ENCODE data around the gene CPEB3. TPM values are rescaled to one million over a fixed set of nuclear protein-coding genes. Genes with fewer than 3 reads are reported as not detected.
A peak's percentile ranks its signal among the peaks of the same experiment; 100 is the strongest.

CPEB3 gene
- total RNA-seq, 1 experiment from 2014 or later = 6.0 TPM

- peaks cover 48% of the 10 kb centered on the region for H3K79me2 ChIP-seq (ENCODE audit: low read length)
- peak overlapping the region; percentile 93 for H3K4me3 ChIP-seq (ENCODE audit: low read length)
- H3K27ac ChIP-seq (ENCODE audit: low read length) = peak overlapping the region; percentile 98
- no peaks in the 10 kb centered on the region for H3K36me3 ChIP-seq (ENCODE audit: insufficient read depth, low read length)
- H4K20me1 ChIP-seq (ENCODE audit: insufficient read depth, low read depth, low read length) = no peaks in the 10 kb centered on the region
- no peaks in the 10 kb centered on the region for H3K27me3 ChIP-seq (ENCODE audit: low read length)
- no peaks in the 10 kb centered on the region for H3K9me2 ChIP-seq (replicated peaks; ENCODE audit: insufficient read depth, low read length)
- H3K4me1 ChIP-seq (ENCODE audit: low read length) = peaks cover 60% of the 10 kb centered on the region
- H3K9ac ChIP-seq (ENCODE audit: low read length) = peak overlapping the region; percentile 89
- H2AFZ ChIP-seq (ENCODE audit: low read length) = peak overlapping the region; percentile 78; the same call in 1 of the 2 replicates
- DNase-seq = peak; percentile 77
- peak overlapping the region; percentile 93 for H3K4me2 ChIP-seq (ENCODE audit: low read depth, low read length, poor library complexity, severe bottlenecking)
- H3K9me3 ChIP-seq (ENCODE audit: low read length) = no peaks in the 10 kb centered on the region
Measured at GRCh38 chr10:92239600-92240288, 51.1 kb downstream of the CPEB3 start.

GRCh38 chr10:92239151-92239599 lies 51.7 kb downstream of the CPEB3 start:
- Histone ChIP-seq H3K9me3 (ENCODE audit: low read length) (no peaks in the 10 kb centered on the region), H3K27ac (ENCODE audit: low read length) (peak overlapping the region; percentile 98), H3K9me2 (replicated peaks; ENCODE audit: insufficient read depth, low read length) (no peaks in the 10 kb centered on the region), H2AFZ (ENCODE audit: low read length) (peak overlapping the region; percentile 78; the same call in 1 of the 2 replicates), H3K4me2 (ENCODE audit: low read depth, low read length, poor library complexity, severe bottlenecking) (peak overlapping the region; percentile 93), H3K9ac (ENCODE audit: low read length) (peak overlapping the region; percentile 89), H3K79me2 (ENCODE audit: low read length) (peaks cover 54% of the 10 kb centered on the region), H4K20me1 (ENCODE audit: insufficient read depth, low read depth, low read length) (no peaks in the 10 kb centered on the region), H3K36me3 (ENCODE audit: insufficient read depth, low read length) (no peaks in the 10 kb centered on the region), H3K27me3 (ENCODE audit: low read length) (no peaks in the 10 kb centered on the region), H3K4me3 (ENCODE audit: low read length) (peak overlapping the region; percentile 93), H3K4me1 (ENCODE audit: low read length) (peaks cover 65% of the 10 kb centered on the region)
- DNase-seq = peak; percentile 69

GRCh38 chr10:92238586-92239098 lies 52.2 kb downstream of the CPEB3 start:
- peak overlapping the region; percentile 93 for H3K4me3 ChIP-seq (ENCODE audit: low read length)
- H3K79me2 ChIP-seq (ENCODE audit: low read length) = peaks cover 58% of the 10 kb centered on the region
- H3K4me1 ChIP-seq (ENCODE audit: low read length) = peaks cover 67% of the 10 kb centered on the region
- no peaks in the 10 kb centered on the region for H4K20me1 ChIP-seq (ENCODE audit: insufficient read depth, low read depth, low read length)
- no peaks in the 10 kb centered on the region for H3K9me2 ChIP-seq (replicated peaks; ENCODE audit: insufficient read depth, low read length)
- no peaks in the 10 kb centered on the region for H3K9me3 ChIP-seq (ENCODE audit: low read length)
- H3K27me3 ChIP-seq (ENCODE audit: low read length) = no peaks in the 10 kb centered on the region
- DNase-seq = peak; percentile 65
- peak overlapping the region; percentile 98 for H3K27ac ChIP-seq (ENCODE audit: low read length)
- H3K36me3 ChIP-seq (ENCODE audit: insufficient read depth, low read length) = no peaks in the 10 kb centered on the region
- H3K4me2 ChIP-seq (ENCODE audit: low read depth, low read length, poor library complexity, severe bottlenecking) = peak overlapping the region; percentile 93
- H3K9ac ChIP-seq (ENCODE audit: low read length) = peak overlapping the region; percentile 89
- peak overlapping the region; percentile 78 for H2AFZ ChIP-seq (ENCODE audit: low read length)

GRCh38 chr10:92238054-92238585 lies 52.8 kb downstream of the CPEB3 start:
- peak overlapping the region; percentile 93 for H3K4me2 ChIP-seq (ENCODE audit: low read depth, low read length, poor library complexity, severe bottlenecking)
- no peak overlapping the region; the same call in 1 of the 2 replicates for H2AFZ ChIP-seq (ENCODE audit: low read length)
- DNase-seq = peak; percentile 58
- no peaks in the 10 kb centered on the region for H3K27me3 ChIP-seq (ENCODE audit: low read length)
- H4K20me1 ChIP-seq (ENCODE audit: insufficient read depth, low read depth, low read length) = no peaks in the 10 kb centered on the region
- no peaks in the 10 kb centered on the region for H3K9me2 ChIP-seq (replicated peaks; ENCODE audit: insufficient read depth, low read length)
- peak overlapping the region; percentile 93 for H3K4me3 ChIP-seq (ENCODE audit: low read length)
- H3K79me2 ChIP-seq (ENCODE audit: low read length) = peaks cover 63% of the 10 kb centered on the region
- no peaks in the 10 kb centered on the region for H3K36me3 ChIP-seq (ENCODE audit: insufficient read depth, low read length)
- peaks cover 62% of the 10 kb centered on the region for H3K4me1 ChIP-seq (ENCODE audit: low read length)
- H3K9me3 ChIP-seq (ENCODE audit: low read length) = no peaks in the 10 kb centered on the region
- H3K9ac ChIP-seq (ENCODE audit: low read length) = peak overlapping the region; percentile 89
- peak overlapping the region; percentile 98 for H3K27ac ChIP-seq (ENCODE audit: low read length)

GRCh38 chr10:92231196-92231595 lies 59.7 kb downstream of the CPEB3 start:
- DNase-seq = no peak
- H3K4me1 ChIP-seq (ENCODE audit: low read length) = peaks cover 30% of the 10 kb centered on the region
- no peaks in the 10 kb centered on the region for H3K27me3 ChIP-seq (ENCODE audit: low read length)
- no peak overlapping the region for H3K27ac ChIP-seq (ENCODE audit: low read length)
- H2AFZ ChIP-seq (ENCODE audit: low read length) = no peak overlapping the region
- H4K20me1 ChIP-seq (ENCODE audit: insufficient read depth, low read depth, low read length) = no peaks in the 10 kb centered on the region
- H3K4me3 ChIP-seq (ENCODE audit: low read length) = no peak overlapping the region
- H3K9ac ChIP-seq (ENCODE audit: low read length) = no peak overlapping the region
- H3K36me3 ChIP-seq (ENCODE audit: insufficient read depth, low read length) = 0 out of 2 replicates have a peak, but pooled peaks cover 4% of the 10 kb centered on the region
- H3K9me2 ChIP-seq (replicated peaks; ENCODE audit: insufficient read depth, low read length) = no peaks in the 10 kb centered on the region
- peaks cover 71% of the 10 kb centered on the region for H3K79me2 ChIP-seq (ENCODE audit: low read length)
- H3K4me2 ChIP-seq (ENCODE audit: low read depth, low read length, poor library complexity, severe bottlenecking) = no peak overlapping the region
- no peaks in the 10 kb centered on the region for H3K9me3 ChIP-seq (ENCODE audit: low read length)

GRCh38 chr10:92222603-92223262 lies 68.1 kb downstream of the CPEB3 start:
- Histone ChIP-seq H3K27me3 (ENCODE audit: low read length) (no peaks in the 10 kb centered on the region), H3K4me1 (ENCODE audit: low read length) (no peaks in the 10 kb centered on the region), H2AFZ (ENCODE audit: low read length) (no peak overlapping the region), H3K79me2 (ENCODE audit: low read length) (peaks cover 54% of the 10 kb centered on the region), H3K27ac (ENCODE audit: low read length) (no peak overlapping the region), H3K9ac (ENCODE audit: low read length) (no peak overlapping the region), H3K4me3 (ENCODE audit: low read length) (no peak overlapping the region), H3K4me2 (ENCODE audit: low read depth, low read length, poor library complexity, severe bottlenecking) (no peak overlapping the region), H3K36me3 (ENCODE audit: insufficient read depth, low read length) (peaks cover 8% of the 10 kb centered on the region; the same call in 1 of the 2 replicates), H3K9me3 (ENCODE audit: low read length) (no peaks in the 10 kb centered on the region), H4K20me1 (ENCODE audit: insufficient read depth, low read depth, low read length) (no peaks in the 10 kb centered on the region), H3K9me2 (replicated peaks; ENCODE audit: insufficient read depth, low read length) (no peaks in the 10 kb centered on the region)
- DNase-seq = no peak

GRCh38 chr10:92219559-92219958 lies 71.3 kb downstream of the CPEB3 start:
- no peak overlapping the region for H3K9ac ChIP-seq (ENCODE audit: low read length)
- no peaks in the 10 kb centered on the region for H3K4me1 ChIP-seq (ENCODE audit: low read length)
- no peaks in the 10 kb centered on the region for H4K20me1 ChIP-seq (ENCODE audit: insufficient read depth, low read depth, low read length)
- H3K27me3 ChIP-seq (ENCODE audit: low read length) = no peaks in the 10 kb centered on the region
- no peak overlapping the region for H3K27ac ChIP-seq (ENCODE audit: low read length)
- no peaks in the 10 kb centered on the region for H3K9me3 ChIP-seq (ENCODE audit: low read length)
- H3K36me3 ChIP-seq (ENCODE audit: insufficient read depth, low read length) = no peaks in the 10 kb centered on the region
- H2AFZ ChIP-seq (ENCODE audit: low read length) = no peak overlapping the region
- no peak overlapping the region for H3K4me3 ChIP-seq (ENCODE audit: low read length)
- H3K9me2 ChIP-seq (replicated peaks; ENCODE audit: insufficient read depth, low read length) = no peaks in the 10 kb centered on the region
- no peak for DNase-seq
- peaks cover 36% of the 10 kb centered on the region for H3K79me2 ChIP-seq (ENCODE audit: low read length)
- no peak overlapping the region for H3K4me2 ChIP-seq (ENCODE audit: low read depth, low read length, poor library complexity, severe bottlenecking)

- no peak overlapping the region for H3K4me3 ChIP-seq (ENCODE audit: low read length)
Measured at GRCh38 chr10:92218569-92218968, 72.3 kb downstream of the CPEB3 start.

More at GRCh38 chr10:92218569-92218968, 72.3 kb downstream of the CPEB3 start:
- Histone ChIP-seq H4K20me1 (ENCODE audit: insufficient read depth, low read depth, low read length) (no peaks in the 10 kb centered on the region), H3K27me3 (ENCODE audit: low read length) (no peaks in the 10 kb centered on the region), H3K4me2 (ENCODE audit: low read depth, low read length, poor library complexity, severe bottlenecking) (no peak overlapping the region), H3K79me2 (ENCODE audit: low read length) (peaks cover 38% of the 10 kb centered on the region), H3K36me3 (ENCODE audit: insufficient read depth, low read length) (no peaks in the 10 kb centered on the region), H2AFZ (ENCODE audit: low read length) (no peak overlapping the region), H3K9me2 (replicated peaks; ENCODE audit: insufficient read depth, low read length) (no peaks in the 10 kb centered on the region), H3K9me3 (ENCODE audit: low read length) (no peaks in the 10 kb centered on the region), H3K9ac (ENCODE audit: low read length) (no peak overlapping the region), H3K27ac (ENCODE audit: low read length) (no peak overlapping the region), H3K4me1 (ENCODE audit: low read length) (no peaks in the 10 kb centered on the region)
- no peak for DNase-seq

All from Karpas-422 (cell line).